Neural progenitor cell (in vitro differentiated cells): ENCODE results near the gene MINDY3.

Source experiments
- CTCF ChIP-seq: fragments of 200-600 bp; sonication (generic); IDR thresholded peaks from 2 replicates; pipeline ENCODE4 v1.5.1; 2017; ENCODE audit warnings: antibody characterized with exemption, mild to moderate bottlenecking
- EZH2 ChIP-seq: fragments of 200-600 bp; sonication (generic); IDR thresholded peaks from 2 replicates; pipeline ENCODE4 v1.6.1; 2017; ENCODE audit warnings: antibody characterized with exemption, mild to moderate bottlenecking, moderate library complexity

GRCh38 chr10:15735763-15736162, 124.5 kb downstream of the MINDY3 start:
- TF ChIP-seq CTCF (no peak), EZH2 (no peak)
